ENCODE measurements around the gene SGO2.

- TF ChIP-seq CTCF (conservative IDR thresholded peaks at IDR 0.05 in 1 of 2, IDR thresholded peaks at IDR 0.05 in 1 of 2; ENCODE audit: extremely low read depth in 1 of 2, insufficient read depth in 1 of 2, low read depth in 1 of 2, low read length in 2 of 2) (no peak), EZH2 (IDR thresholded peaks at IDR 0.05; ENCODE audit: borderline replicate concordance, low read length) (no peak)
Observed at GRCh38 chr2:200534572-200534971, 8.6 kb downstream of the SGO2 start.
